Type B pancreatic cell (in vitro differentiated cells): ENCODE measurements around the gene GRN. TPM values are rescaled to one million over a fixed set of nuclear protein-coding genes. Genes with fewer than 3 reads are reported as not detected.

Experiments
- DNase-seq: peaks from one replicate; pipeline ENCODE4 v3.0.0; 2021; ENCODE audit warnings: mixed read lengths; ENCODE audit not compliant: unreplicated experiment; ENCODE audit errors: extremely low spot score
- H3K27ac Mint-ChIP-seq: 2 replicates; pipeline ENCODE4 v1.8.0; 2021; ENCODE audit warnings: mild to moderate bottlenecking, mixed read lengths
- H3K27me3 Mint-ChIP-seq: 2 replicates; pipeline ENCODE4 v1.8.0; 2021; ENCODE audit warnings: mixed read lengths
- H3K36me3 Mint-ChIP-seq: 2 replicates; pipeline ENCODE4 v1.8.0; 2021; ENCODE audit warnings: mixed read lengths
- H3K4me1 Mint-ChIP-seq: one replicate; pipeline ENCODE4 v1.8.0; 2021; ENCODE audit warnings: mixed read lengths; ENCODE audit not compliant: unreplicated experiment
- H3K4me3 Mint-ChIP-seq: 2 replicates; pipeline ENCODE4 v1.8.0; 2021; ENCODE audit warnings: mild to moderate bottlenecking, mixed read lengths
- H3K9me3 Mint-ChIP-seq: 2 replicates; pipeline ENCODE4 v1.8.0; 2021; ENCODE audit warnings: mixed read lengths
- total RNA-seq: library from RNA; stranded (reverse); gene quantifications from 2 replicates; pipeline ENCODE4 v1.2.1, GENCODE V29; 2021; ENCODE audit warnings: low replicate concordance
- TF ChIP-seq, protein P1 (sequence below): fragments of 200-600 bp; sonication (generic); conservative IDR thresholded peaks from 2 replicates; pipeline ENCODE4 v1.5.0; 2021; ENCODE audit warnings: antibody characterized with exemption, mild to moderate bottlenecking

GRN gene
- total RNA-seq, 1 donor from 2014 or later, result 183 TPM

DNA sequence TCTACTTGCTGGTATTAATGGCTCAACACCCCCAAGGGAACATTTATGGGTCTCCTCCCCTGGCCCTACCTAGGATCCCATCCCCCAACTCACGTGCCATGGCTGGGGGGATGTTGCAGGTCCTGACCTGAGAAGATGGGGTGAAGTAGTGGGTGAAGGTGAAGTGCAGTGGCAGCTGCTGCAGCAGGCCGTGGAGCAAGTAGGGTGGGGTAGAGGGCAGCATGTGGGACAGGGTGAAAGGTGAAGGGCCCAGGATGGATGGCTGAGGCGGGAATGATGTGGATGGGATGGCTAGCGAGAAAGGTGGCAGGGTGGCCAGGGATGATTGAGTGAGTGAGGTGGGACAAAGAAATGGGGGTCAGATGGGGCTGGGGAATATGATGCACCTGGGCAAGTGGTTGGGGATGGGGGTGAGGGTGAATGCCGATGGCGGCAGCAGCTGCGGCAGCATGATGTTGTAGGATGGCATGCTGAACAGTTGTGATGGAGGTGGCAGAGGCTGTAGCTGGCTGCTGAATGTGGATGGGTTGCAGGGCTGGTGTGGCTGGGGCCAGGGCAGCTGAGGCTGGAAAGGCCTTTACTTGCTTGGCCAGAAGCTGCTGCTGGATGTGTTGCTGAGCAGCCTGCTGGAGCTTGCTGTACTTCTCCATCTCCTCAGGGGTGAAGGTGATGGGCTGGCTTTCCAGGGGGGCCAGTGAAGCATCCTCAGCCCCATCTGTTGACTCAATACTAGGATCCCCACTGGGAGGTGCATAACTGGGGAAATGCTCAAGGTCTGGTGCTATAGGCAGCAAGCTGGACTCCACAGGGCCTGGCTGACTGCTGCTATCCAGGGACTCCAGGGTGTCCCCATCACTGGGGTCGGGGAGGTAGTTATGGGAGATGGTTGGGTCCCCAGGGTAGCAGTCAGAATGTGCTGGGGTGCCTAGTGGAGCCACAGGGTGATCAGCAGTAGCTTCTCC is 52.7 kb downstream of the GRN start:
- Mint-ChIP-seq H3K27ac (no peak overlapping the region), H3K36me3 (peaks cover 22% of the 10 kb centered on the region), H3K4me1 (no peaks in the 10 kb centered on the region), H3K4me3 (no peak overlapping the region), H3K9me3 (no peaks in the 10 kb centered on the region), H3K27me3 (no peaks in the 10 kb centered on the region)
- DNase-seq, result peak; percentile 50
- TF ChIP-seq, protein P1, sequence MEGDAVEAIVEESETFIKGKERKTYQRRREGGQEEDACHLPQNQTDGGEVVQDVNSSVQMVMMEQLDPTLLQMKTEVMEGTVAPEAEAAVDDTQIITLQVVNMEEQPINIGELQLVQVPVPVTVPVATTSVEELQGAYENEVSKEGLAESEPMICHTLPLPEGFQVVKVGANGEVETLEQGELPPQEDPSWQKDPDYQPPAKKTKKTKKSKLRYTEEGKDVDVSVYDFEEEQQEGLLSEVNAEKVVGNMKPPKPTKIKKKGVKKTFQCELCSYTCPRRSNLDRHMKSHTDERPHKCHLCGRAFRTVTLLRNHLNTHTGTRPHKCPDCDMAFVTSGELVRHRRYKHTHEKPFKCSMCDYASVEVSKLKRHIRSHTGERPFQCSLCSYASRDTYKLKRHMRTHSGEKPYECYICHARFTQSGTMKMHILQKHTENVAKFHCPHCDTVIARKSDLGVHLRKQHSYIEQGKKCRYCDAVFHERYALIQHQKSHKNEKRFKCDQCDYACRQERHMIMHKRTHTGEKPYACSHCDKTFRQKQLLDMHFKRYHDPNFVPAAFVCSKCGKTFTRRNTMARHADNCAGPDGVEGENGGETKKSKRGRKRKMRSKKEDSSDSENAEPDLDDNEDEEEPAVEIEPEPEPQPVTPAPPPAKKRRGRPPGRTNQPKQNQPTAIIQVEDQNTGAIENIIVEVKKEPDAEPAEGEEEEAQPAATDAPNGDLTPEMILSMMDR, result no peak

DNA sequence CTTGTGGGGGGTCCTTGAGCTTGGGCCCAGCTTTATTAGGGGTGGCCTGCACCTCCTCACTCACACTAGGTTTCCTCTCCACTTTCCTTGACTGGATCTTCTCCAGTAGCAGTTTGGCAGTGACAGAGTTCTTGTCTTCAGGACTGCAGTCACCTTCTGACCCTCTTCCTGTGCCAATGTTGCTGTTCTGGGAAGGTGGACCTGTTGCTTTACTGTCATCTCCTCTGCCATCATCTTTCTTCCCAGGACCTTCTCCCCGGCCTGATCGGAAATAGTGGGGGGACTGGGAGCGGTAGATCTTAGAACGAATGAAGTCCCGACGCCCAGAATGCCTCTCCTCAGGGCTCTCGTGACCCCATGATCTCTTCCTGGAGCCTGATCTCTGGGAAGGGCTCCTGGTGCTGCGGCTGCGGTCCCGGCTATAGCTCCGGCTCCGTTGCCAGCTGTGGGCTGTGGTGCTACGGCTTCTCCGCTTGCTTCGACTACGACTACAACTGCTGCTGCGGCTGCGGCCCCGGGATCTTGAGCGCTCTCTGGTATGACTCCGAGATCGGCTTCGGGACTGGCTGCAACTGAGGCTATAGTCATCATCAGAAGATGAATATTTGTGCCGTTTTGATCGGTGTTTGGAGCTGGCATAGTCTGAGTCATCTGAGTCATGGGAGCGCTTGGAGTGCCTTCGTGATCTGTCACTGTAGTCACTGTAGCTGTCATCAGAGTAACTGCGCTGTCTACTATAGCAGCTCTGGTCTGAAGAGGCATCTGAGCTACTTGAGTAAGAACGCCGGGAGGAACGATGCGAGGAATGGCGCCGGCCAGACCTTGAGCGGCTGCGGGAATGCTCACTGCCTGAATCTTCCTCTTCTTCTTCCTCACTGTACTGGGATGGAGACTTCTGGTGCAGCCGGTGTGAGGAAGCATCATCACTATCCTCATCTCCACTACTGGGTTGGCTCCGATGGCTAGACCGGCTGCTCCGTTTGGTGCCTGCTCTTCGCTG is 53.9 kb downstream of the GRN start:
- H3K27me3 Mint-ChIP-seq, result no peaks in the 10 kb centered on the region
- TF ChIP-seq, protein P1, result no peak
- peak; percentile 56 for DNase-seq
- H3K4me1 Mint-ChIP-seq, result no peaks in the 10 kb centered on the region
- H3K4me3 Mint-ChIP-seq, result no peak overlapping the region
- no peaks in the 10 kb centered on the region for H3K9me3 Mint-ChIP-seq
- H3K27ac Mint-ChIP-seq, result no peak overlapping the region
- H3K36me3 Mint-ChIP-seq, result peaks cover 22% of the 10 kb centered on the region

DNA sequence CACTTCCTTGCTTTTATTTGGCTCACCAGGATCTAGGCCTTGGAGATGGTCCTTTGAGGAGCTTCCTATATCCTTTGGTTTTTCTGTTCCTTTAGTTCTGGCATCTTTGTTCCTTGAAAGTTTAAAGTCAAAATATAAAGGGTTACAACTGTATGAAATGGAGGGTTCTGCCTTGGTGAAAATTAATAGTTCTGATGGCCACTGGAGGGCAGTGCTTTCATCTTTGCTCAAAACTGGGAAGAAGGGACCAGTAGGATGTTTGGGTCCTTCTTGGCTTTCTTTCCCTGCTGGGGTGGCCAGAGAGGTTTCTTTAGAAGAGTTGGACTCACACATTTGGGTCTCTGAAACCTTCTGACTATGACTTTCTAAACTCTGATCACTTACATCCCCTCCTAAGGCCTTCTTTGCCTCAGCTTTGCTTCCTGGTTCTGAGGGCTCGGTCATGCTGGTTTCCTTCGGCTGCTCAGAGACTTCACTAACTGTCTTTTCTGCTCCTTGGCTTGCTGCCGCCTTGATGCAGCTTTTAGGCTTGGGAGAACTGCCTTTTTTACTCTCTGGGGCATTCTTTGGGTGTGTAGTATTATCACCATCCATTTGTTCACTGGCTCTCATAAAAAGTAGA is 55.2 kb downstream of the GRN start:
- Mint-ChIP-seq H3K36me3 (peaks cover 25% of the 10 kb centered on the region), H3K4me3 (no peak overlapping the region), H3K9me3 (no peaks in the 10 kb centered on the region), H3K27me3 (no peaks in the 10 kb centered on the region), H3K4me1 (no peaks in the 10 kb centered on the region), H3K27ac (no peak overlapping the region)
- DNase-seq, result no peak
- TF ChIP-seq, protein P1, result peak; percentile 70

Other genes starting within 250 kb of the GRN start
- gene HDAC5, start 221.7 kb upstream of the GRN start, total RNA-seq, result 43.3 and 48.9 TPM in 2 replicates
- 5.4 and 10.6 TPM in 2 replicates for gene HROB, start 203.4 kb upstream of the GRN start, total RNA-seq
- 0.68 TPM in 1 of 2 replicates, not detected in the other for gene ASB16, start 174.6 kb upstream of the GRN start, total RNA-seq
- 39.5 and 40.0 TPM in 2 replicates for gene TMUB2, start 158.3 kb upstream of the GRN start, total RNA-seq
- 96.7 and 111 TPM in 2 replicates for gene ATXN7L3, start 145.4 kb upstream of the GRN start, total RNA-seq
- 85.7 and 101 TPM in 2 replicates for gene UBTF, start 125.6 kb upstream of the GRN start, total RNA-seq
- not detected in 2 replicates for gene SLC4A1, start 77.2 kb upstream of the GRN start, total RNA-seq
- gene RUNDC3A, start 36.7 kb upstream of the GRN start, total RNA-seq, result 10.3 and 12.3 TPM in 2 replicates
- 137 and 169 TPM in 2 replicates for gene SLC25A39, start 20.5 kb upstream of the GRN start, total RNA-seq
- 13.3 and 34.7 TPM in 2 replicates for gene FAM171A2, start 18.6 kb downstream of the GRN start, total RNA-seq
- gene ITGA2B, start 44.3 kb downstream of the GRN start, total RNA-seq, result 0.69 and 8.8 TPM in 2 replicates
- 45.9 and 51.5 TPM in 2 replicates for gene GPATCH8, start 158.1 kb downstream of the GRN start, total RNA-seq
- 3.6 and 54.4 TPM in 2 replicates for gene FZD2, start 212.2 kb downstream of the GRN start, total RNA-seq